Mesodermal cell (in vitro differentiated cells): ENCODE results near the gene GALNT14.

Experiments used
- H3K27ac ChIP-seq: 2 replicates; pipeline ENCODE4 v1.7.0; 2013; ENCODE audit warnings: mild to moderate bottlenecking, low read depth, low read length, moderate library complexity; ENCODE audit not compliant: severe bottlenecking
- H3K36me3 ChIP-seq: 2 replicates; pipeline ENCODE4 v1.7.1; 2013; ENCODE audit warnings: mild to moderate bottlenecking, low read length, moderate library complexity; ENCODE audit not compliant: control insufficient read depth, insufficient read depth
- H3K4me1 ChIP-seq: one replicate; pipeline ENCODE4 v1.7.1; 2013; ENCODE audit warnings: mild to moderate bottlenecking, low read length; ENCODE audit not compliant: insufficient read depth, control insufficient read depth, poor library complexity, severe bottlenecking
- H3K4me3 ChIP-seq: 2 replicates; pipeline ENCODE4 v1.7.0; 2013; ENCODE audit warnings: low read length, control low read depth, mild to moderate bottlenecking; ENCODE audit not compliant: insufficient read depth, poor library complexity, severe bottlenecking; ENCODE audit errors: extremely low read depth
- H3K9me3 ChIP-seq: 2 replicates; pipeline ENCODE4 v1.7.1; 2013; ENCODE audit warnings: mild to moderate bottlenecking, low read length, moderate library complexity; ENCODE audit not compliant: control insufficient read depth
- WGBS, 2 experiments: methylation state at CpG; one replicate each; pipeline ENCODE4 v1.1.5; 2013; ENCODE audit warnings: missing lambda C conversion rate in 2 of 2; ENCODE audit not compliant: insufficient coverage in 2 of 2; 5-methylcytosine and 5-hydroxymethylcytosine counted together

The GALNT14 gene

GRCh38 chr2:31110431-31110830 is 27.8 kb downstream of the GALNT14 start:
- WGBS, 2 experiments: 67 to 83% methylated on average over 1 of the region's 3 CpGs
- H3K4me3 ChIP-seq: no peak overlapping the region
- H3K4me1 ChIP-seq: peaks cover 9% of the 10 kb centered on the region
- no peaks in the 10 kb centered on the region for H3K9me3 ChIP-seq
- no peak overlapping the region for H3K27ac ChIP-seq
- H3K36me3 ChIP-seq: no peaks in the 10 kb centered on the region

DNA sequence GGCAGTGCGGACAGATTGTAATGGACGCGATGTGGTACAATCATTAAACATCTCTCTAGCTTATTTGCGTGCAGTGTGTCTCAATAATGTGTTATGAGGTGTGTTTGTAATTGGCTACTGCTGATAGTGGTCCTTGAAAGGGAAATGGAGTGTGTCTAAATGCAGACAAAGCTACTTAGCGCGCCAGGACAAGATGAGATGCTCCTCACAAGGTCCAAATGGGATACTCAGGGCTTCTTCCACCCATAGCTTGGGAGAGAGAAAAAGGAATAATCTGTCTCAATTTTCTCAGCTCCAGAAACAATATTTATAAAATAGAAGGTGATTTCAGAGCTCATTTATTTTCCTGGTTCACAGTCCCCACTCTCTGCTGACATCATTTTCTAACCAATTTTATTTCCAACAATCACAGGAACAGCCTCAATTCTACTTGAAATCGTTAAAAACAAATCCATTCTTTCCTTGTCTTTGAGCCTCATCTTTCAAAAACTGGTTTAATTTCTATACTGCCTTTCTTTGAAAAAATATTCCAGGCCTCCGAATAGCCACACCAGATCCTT is 28.5 kb downstream of the GALNT14 start:
- Histone ChIP-seq H3K9me3 (no peaks in the 10 kb centered on the region), H3K36me3 (no peaks in the 10 kb centered on the region), H3K27ac (no peak overlapping the region), H3K4me1 (peaks cover 9% of the 10 kb centered on the region), H3K4me3 (no peak overlapping the region)
- WGBS, 2 experiments: 83 to 92% methylated on average over 3 to 7 of the region's 8 CpGs

- no peak overlapping the region for H3K4me3 ChIP-seq
- H3K4me1 ChIP-seq: peaks cover 9% of the 10 kb centered on the region
- H3K36me3 ChIP-seq: no peaks in the 10 kb centered on the region
- WGBS, 2 experiments: 85 to 86% methylated on average over 2 of the region's 3 CpGs
- H3K27ac ChIP-seq: no peak overlapping the region
- no peaks in the 10 kb centered on the region for H3K9me3 ChIP-seq
Measured at GRCh38 chr2:31108561-31109286, 29.5 kb downstream of the GALNT14 start.

GRCh38 chr2:31107591-31108300 is 30.5 kb downstream of the GALNT14 start:
- Histone ChIP-seq H3K9me3 (no peaks in the 10 kb centered on the region), H3K4me3 (no peak overlapping the region), H3K36me3 (no peaks in the 10 kb centered on the region), H3K4me1 (peaks cover 9% of the 10 kb centered on the region), H3K27ac (no peak overlapping the region)
- 65% methylated on average over 4 to 5 of the region's 5 CpGs for WGBS, 2 experiments

DNA sequence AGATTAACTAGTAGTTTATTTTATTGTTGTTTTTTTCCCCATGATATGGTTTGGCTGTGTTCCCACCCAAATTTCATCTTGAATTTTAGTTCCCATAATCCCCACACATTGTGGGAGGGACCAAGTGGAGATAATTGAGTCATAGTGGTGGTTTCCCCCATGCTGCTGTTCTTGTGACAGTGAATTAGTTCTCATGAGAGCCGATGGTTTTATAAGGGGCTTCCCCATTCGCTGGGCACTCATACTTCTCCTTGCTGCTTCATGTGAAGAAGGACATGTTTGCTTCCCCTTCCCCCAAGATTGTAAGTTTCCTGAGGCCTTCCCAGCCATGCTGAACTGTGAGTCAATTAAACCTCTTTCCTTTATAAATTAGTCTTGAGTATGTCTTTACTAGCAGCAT is 36.5 kb downstream of the GALNT14 start:
- no peak overlapping the region for H3K4me3 ChIP-seq
- no peaks in the 10 kb centered on the region for H3K4me1 ChIP-seq
- WGBS, 2 experiments: no CpG with 5 or more reads among the region's 2 CpGs
- no peaks in the 10 kb centered on the region for H3K36me3 ChIP-seq
- no peak overlapping the region for H3K27ac ChIP-seq
- no peaks in the 10 kb centered on the region for H3K9me3 ChIP-seq

- 90% methylated on average over 2 of the region's 2 CpGs; no CpG with 5 or more reads in 1 of the 2 experiments for WGBS, 2 experiments
- H3K4me3 ChIP-seq: no peak overlapping the region
Measured at GRCh38 chr2:31097962-31098613, 40.2 kb downstream of the GALNT14 start.

GRCh38 chr2:31090188-31090587 is 48.1 kb downstream of the GALNT14 start:
- H3K36me3 ChIP-seq: no peaks in the 10 kb centered on the region
- 89% methylated on average over 6 of the region's 7 CpGs for WGBS, 2 experiments
- H3K4me3 ChIP-seq: no peak overlapping the region
- H3K9me3 ChIP-seq: no peaks in the 10 kb centered on the region
- H3K4me1 ChIP-seq: no peaks in the 10 kb centered on the region
- H3K27ac ChIP-seq: no peak overlapping the region

More at GRCh38 chr2:31097962-31098613, 40.2 kb downstream of the GALNT14 start:
- Histone ChIP-seq H3K27ac (no peak overlapping the region), H3K4me1 (no peaks in the 10 kb centered on the region), H3K9me3 (no peaks in the 10 kb centered on the region), H3K36me3 (no peaks in the 10 kb centered on the region)

GRCh38 chr2:31089645-31090044 is 48.6 kb downstream of the GALNT14 start:
- H3K4me1 ChIP-seq: no peaks in the 10 kb centered on the region
- no peaks in the 10 kb centered on the region for H3K9me3 ChIP-seq
- H3K36me3 ChIP-seq: no peaks in the 10 kb centered on the region
- H3K27ac ChIP-seq: no peak overlapping the region
- 82 to 100% methylated on average over 2 of the region's 2 CpGs for WGBS, 2 experiments
- H3K4me3 ChIP-seq: no peak overlapping the region

DNA sequence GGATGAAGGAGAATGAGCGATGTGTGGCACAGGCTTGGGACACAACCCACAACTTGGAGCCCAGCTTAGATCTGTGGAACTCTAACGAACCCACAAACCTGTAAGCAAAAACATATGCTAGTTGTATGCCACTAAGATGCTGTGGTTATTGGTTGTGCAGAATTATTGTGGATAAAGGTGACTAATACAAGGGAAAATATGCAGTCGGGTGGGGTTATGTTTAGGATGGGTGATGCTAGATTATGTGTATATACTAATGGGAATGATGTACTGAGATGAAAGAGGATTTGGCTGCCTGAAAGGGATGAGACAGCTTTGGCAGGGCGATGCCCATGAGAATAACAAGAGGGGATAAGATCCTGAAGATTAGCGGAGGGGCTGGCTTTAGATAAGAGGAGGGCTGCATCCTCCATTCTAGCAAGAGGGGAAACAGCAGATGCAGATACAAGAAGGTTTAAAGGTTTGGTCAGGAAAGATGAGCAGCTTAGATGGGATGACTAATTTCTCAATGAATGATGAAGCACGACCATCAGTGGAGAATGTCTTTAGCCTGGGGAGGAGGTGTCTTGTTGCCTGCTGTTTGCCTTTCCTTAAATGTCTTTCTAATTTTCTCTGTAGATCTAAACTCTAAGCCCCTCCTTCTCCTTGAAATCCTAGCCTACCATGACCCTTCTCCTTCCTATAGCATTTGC is 49.6 kb downstream of the GALNT14 start:
- Histone ChIP-seq H3K9me3 (no peaks in the 10 kb centered on the region), H3K36me3 (no peaks in the 10 kb centered on the region), H3K27ac (no peak overlapping the region), H3K4me3 (no peak overlapping the region), H3K4me1 (no peaks in the 10 kb centered on the region)
- 84 to 92% methylated on average over 4 to 5 of the region's 6 CpGs for WGBS, 2 experiments

DNA sequence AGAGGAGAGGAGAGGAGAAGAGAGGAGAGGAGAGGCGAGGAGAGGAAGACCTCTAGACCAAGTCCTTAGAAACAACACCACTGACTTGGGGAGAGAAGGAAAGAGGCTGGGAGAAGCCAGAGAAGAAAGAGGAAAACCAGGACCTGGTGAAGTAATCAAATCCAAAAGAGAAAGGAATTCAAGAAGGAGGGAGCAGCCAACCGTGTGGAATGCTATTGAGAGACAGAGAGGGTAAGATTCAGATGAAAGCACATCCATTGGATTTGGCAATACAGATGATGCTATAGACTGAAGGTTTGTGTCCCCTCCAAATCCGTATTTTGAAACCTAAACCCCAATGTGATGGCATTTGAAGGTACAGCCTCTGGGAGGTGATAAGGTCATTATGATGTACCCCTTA is 50.7 kb downstream of the GALNT14 start:
- H3K36me3 ChIP-seq: no peaks in the 10 kb centered on the region
- no peaks in the 10 kb centered on the region for H3K4me1 ChIP-seq
- no peak overlapping the region for H3K4me3 ChIP-seq
- H3K27ac ChIP-seq: no peak overlapping the region
- H3K9me3 ChIP-seq: no peaks in the 10 kb centered on the region
- 75 to 84% methylated on average over 2 of the region's 3 CpGs for WGBS, 2 experiments
